ENCODE data around the gene DNAJC7. TPM values are rescaled to one million over a fixed set of nuclear protein-coding genes. Genes with fewer than 3 reads are reported as not detected.

Gene DNAJC7
- total RNA-seq, 2 donors from 2014 or later, result 106 to 117 TPM

DNA sequence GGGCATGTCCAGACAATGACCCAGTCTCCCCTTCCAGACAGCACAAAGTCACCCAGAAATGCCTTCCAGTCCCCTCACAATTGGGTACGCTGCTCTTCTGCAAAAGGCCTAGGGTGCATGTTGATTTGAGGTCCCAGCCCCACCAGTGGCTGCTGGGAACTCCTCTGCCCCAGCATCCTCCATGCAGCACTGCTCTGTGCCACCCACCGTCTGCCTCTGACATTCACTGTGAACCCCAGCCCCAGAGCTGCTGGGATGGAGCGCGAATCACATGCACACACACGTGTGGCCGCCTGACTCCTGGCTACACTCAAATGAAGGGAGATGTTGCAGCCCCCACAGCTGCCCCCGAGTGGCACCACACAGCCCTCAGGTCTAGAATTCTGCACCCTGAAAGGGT lies 34.4 kb upstream of the DNAJC7 start:
- Mint-ChIP-seq H3K27ac (no peak overlapping the region), H3K4me1 (ENCODE audit: low read depth) (peaks cover 10% of the 10 kb centered on the region), H3K36me3 (ENCODE audit: insufficient read depth in 2 of 2) (no peaks in the 10 kb centered on the region), H3K4me3 (peak overlapping the region; percentile 8 to 39), H3K27me3 (ENCODE audit: low read depth) (peaks cover 54% of the 10 kb centered on the region), H3K9me3 (no peaks in the 10 kb centered on the region)
- DNase-seq (no peak), ATAC-seq (replicated peaks in 1 of 2) (no peak)

DNA sequence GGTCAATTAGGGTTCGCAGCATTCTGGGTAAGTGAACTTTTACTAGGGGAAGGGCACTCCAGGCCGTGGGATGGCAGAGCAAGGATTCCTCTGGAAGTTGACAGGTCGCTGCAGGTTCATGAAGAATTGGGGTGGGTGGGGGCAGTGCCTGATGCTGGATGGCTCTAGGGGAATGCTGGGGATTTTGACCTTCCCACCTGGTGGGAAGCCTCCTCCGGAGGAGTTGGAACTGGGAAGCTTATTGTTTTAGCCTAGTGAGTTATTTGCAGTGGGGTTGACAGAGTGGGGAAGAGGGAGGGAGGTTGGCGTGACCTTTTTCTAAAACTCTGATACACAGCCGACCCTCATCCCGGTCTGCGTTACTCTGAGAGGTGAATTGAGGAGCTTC lies 33.8 kb upstream of the DNAJC7 start:
- ATAC-seq (replicated peaks in 1 of 2) (no peak), DNase-seq (no peak)
- H3K4me1 Mint-ChIP-seq (ENCODE audit: low read depth), result peaks cover 9% of the 10 kb centered on the region
- H3K36me3 Mint-ChIP-seq (ENCODE audit: insufficient read depth in 2 of 2), result no peaks in the 10 kb centered on the region
- peaks cover 54% of the 10 kb centered on the region for H3K27me3 Mint-ChIP-seq (ENCODE audit: low read depth)
- H3K9me3 Mint-ChIP-seq, result no peaks in the 10 kb centered on the region
- peak overlapping the region; percentile 71 to 77 for H3K4me3 Mint-ChIP-seq
- no peak overlapping the region for H3K27ac Mint-ChIP-seq

GRCh38 chr17:42050393-42051012 lies 33.3 kb upstream of the DNAJC7 start, which contains the start of gene C17orf113:
C17orf113 (minus strand) TSS chr17:42050601; CDS start chr17:42043376, 7,225 bp downstream.
- Mint-ChIP-seq H3K9me3 (no peaks in the 10 kb centered on the region), H3K27ac (no peak within 1 kb of the TSS), H3K36me3 (ENCODE audit: insufficient read depth in 2 of 2) (no peaks in the 10 kb centered on the region), H3K4me3 (peak within 1 kb of the TSS; percentile 71 to 77), H3K4me1 (ENCODE audit: low read depth) (peaks cover 4% of the 10 kb centered on the region), H3K27me3 (ENCODE audit: low read depth) (peaks cover 54% of the 10 kb centered on the region)
- ATAC-seq (replicated peaks in 1 of 2), result peak; percentile 85 to 86
- DNase-seq, result peak; percentile 64 to 65

GRCh38 chr17:42049834-42050392 lies 32.7 kb upstream of the DNAJC7 start:
- H3K36me3 Mint-ChIP-seq (ENCODE audit: insufficient read depth in 2 of 2), result no peaks in the 10 kb centered on the region
- no peaks in the 10 kb centered on the region for H3K9me3 Mint-ChIP-seq
- DNase-seq, result no peak
- peak overlapping the region; percentile 68 to 73 for H3K4me3 Mint-ChIP-seq
- H3K27me3 Mint-ChIP-seq (ENCODE audit: low read depth), result peaks cover 52% of the 10 kb centered on the region
- H3K27ac Mint-ChIP-seq, result no peak overlapping the region
- no peak for ATAC-seq (replicated peaks in 1 of 2)
- H3K4me1 Mint-ChIP-seq (ENCODE audit: low read depth), result no peaks in the 10 kb centered on the region

DNA sequence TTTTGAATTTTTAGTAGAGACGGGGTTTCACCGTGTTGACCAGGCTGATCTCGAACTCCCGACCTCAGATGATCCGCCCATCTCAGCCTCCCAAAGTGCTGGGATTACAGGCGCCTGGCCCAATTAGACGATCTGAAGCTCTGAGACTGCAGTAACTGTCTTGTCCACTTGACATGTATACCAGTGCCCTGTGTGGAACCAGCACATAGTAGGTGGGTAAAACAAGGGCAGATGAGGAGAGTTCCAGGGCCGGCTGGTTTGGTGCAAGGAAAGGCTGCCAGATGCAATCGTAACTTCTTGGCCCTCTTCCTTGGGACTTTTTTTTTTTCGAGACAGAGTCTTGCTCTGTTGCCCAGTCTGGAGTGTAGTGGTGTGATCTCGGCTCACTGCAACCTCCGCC lies 30.1 kb upstream of the DNAJC7 start:
- Mint-ChIP-seq H3K9me3 (no peaks in the 10 kb centered on the region), H3K4me1 (ENCODE audit: low read depth) (no peaks in the 10 kb centered on the region), H3K27ac (no peak overlapping the region), H3K36me3 (ENCODE audit: insufficient read depth in 2 of 2) (no peaks in the 10 kb centered on the region), H3K4me3 (no peak overlapping the region), H3K27me3 (ENCODE audit: low read depth) (peaks cover 32% of the 10 kb centered on the region)
- DNase-seq (no peak), ATAC-seq (replicated peaks in 1 of 2) (no peak)

DNA sequence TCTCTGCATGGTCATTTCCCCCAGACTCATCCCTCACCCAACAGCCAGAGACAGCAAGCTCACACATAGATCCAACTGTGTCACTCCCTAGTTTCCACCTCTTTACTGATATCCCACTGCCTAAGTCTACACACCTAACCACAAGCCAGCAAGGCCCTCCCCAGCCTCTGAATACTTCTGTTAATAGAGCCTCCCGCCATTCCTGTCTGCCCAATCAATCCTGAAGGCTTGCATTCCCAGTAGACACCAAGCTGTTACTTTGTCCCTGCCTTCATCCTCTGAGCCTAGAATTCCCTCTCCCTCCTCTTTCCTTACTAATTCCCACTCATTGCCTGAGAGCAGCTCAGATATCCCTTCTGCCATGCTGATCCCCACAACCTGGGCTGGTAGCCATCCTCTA lies 28.5 kb upstream of the DNAJC7 start:
- Mint-ChIP-seq H3K27ac (no peak overlapping the region), H3K27me3 (ENCODE audit: low read depth) (peaks cover 22% of the 10 kb centered on the region), H3K36me3 (ENCODE audit: insufficient read depth in 2 of 2) (no peaks in the 10 kb centered on the region), H3K9me3 (no peaks in the 10 kb centered on the region), H3K4me3 (no peak overlapping the region), H3K4me1 (ENCODE audit: low read depth) (no peaks in the 10 kb centered on the region)
- DNase-seq (no peak), ATAC-seq (replicated peaks in 1 of 2) (no peak)

DNA sequence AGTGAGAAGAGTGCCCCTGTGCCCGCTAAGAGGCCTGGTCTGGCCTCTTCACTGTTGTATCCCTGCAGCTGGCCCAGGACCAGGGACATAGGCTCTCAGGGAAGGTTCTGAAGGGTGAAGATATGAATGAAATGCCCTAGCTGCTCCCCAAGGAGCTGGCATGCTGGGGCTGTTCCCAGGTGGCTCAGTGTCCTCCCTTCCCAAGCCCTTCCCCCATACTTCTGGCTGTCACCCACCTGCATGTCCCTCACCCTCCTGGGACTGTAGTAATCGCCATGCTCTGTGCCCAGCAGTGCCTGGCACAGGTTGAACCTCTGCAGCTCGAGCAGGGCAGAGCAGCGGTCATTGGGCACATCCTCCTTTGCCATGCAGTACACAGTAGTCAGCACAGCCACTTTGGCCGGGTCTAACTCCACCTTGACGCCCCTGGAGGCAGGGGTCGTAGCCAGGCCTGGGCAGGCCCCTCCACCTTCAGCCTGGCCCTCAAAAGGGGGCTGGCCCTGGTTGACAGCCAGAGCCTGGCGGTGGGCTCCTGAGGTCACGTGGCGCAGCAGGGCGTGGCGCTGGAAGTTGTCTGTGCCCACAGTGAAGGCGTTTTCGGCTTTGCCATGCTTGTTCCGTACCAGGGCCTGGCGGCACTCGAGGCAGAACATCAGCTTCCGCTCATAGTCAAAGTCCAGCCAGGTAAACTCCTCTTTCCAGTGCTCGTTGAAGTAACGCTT lies 25.5 kb upstream of the DNAJC7 start:
- no peak for DNase-seq
- H3K9me3 Mint-ChIP-seq, result no peaks in the 10 kb centered on the region

DNA sequence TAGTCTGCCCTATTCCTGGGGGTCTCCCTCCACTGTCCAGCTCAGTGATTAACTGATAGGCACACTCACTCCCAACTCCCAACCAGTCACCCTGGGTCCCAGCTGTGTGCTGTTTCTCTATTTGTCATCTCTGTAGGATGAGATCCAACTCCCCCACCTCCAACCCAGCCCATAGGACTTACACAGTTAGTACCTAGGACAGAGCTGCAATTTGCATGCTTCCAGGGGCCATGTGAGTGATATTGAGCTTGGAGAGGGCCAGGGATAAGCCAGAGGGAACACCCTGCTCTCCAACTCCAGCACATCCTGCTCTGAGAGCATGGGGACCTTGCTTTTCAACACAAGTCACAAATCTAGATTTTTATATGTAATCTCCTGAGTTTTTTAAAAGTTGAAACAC lies 24.4 kb upstream of the DNAJC7 start:
- Mint-ChIP-seq H3K4me1 (ENCODE audit: low read depth) (peaks cover 8% of the 10 kb centered on the region), H3K36me3 (ENCODE audit: insufficient read depth in 2 of 2) (no peaks in the 10 kb centered on the region), H3K27ac (no peak overlapping the region), H3K4me3 (no peak overlapping the region), H3K27me3 (ENCODE audit: low read depth) (peaks cover 7% of the 10 kb centered on the region), H3K9me3 (no peaks in the 10 kb centered on the region)
- no peak for ATAC-seq (replicated peaks in 1 of 2)
- no peak for DNase-seq

More for the DNA sequence above, 25.5 kb upstream of the DNAJC7 start:
- no peak for ATAC-seq (replicated peaks in 1 of 2)
- no peak overlapping the region for H3K27ac Mint-ChIP-seq
- H3K36me3 Mint-ChIP-seq (ENCODE audit: insufficient read depth in 2 of 2), result no peaks in the 10 kb centered on the region
- H3K27me3 Mint-ChIP-seq (ENCODE audit: low read depth), result peaks cover 7% of the 10 kb centered on the region
- no peak overlapping the region for H3K4me3 Mint-ChIP-seq
- H3K4me1 Mint-ChIP-seq (ENCODE audit: low read depth), result peaks cover 8% of the 10 kb centered on the region

- peaks cover 7% of the 10 kb centered on the region for H3K27me3 Mint-ChIP-seq (ENCODE audit: low read depth)
- peaks cover 8% of the 10 kb centered on the region for H3K4me1 Mint-ChIP-seq (ENCODE audit: low read depth)
- H3K4me3 Mint-ChIP-seq, result no peak overlapping the region
- H3K36me3 Mint-ChIP-seq (ENCODE audit: insufficient read depth in 2 of 2), result no peaks in the 10 kb centered on the region
- DNase-seq (no peak), ATAC-seq (replicated peaks in 1 of 2) (no peak)
- H3K9me3 Mint-ChIP-seq, result no peaks in the 10 kb centered on the region
- H3K27ac Mint-ChIP-seq, result no peak overlapping the region
Observed at GRCh38 chr17:42040818-42041217, 23.6 kb upstream of the DNAJC7 start.

- peaks cover 8% of the 10 kb centered on the region for H3K4me1 Mint-ChIP-seq (ENCODE audit: low read depth)
- DNase-seq (no peak), ATAC-seq (replicated peaks in 1 of 2) (no peak)
- H3K27me3 Mint-ChIP-seq (ENCODE audit: low read depth), result peaks cover 7% of the 10 kb centered on the region
- H3K4me3 Mint-ChIP-seq, result no peak overlapping the region
- no peaks in the 10 kb centered on the region for H3K9me3 Mint-ChIP-seq
- H3K27ac Mint-ChIP-seq, result no peak overlapping the region
- no peaks in the 10 kb centered on the region for H3K36me3 Mint-ChIP-seq (ENCODE audit: insufficient read depth in 2 of 2)
Observed at GRCh38 chr17:42039794-42040763, 22.8 kb upstream of the DNAJC7 start.

- Mint-ChIP-seq H3K9me3 (no peaks in the 10 kb centered on the region), H3K27me3 (ENCODE audit: low read depth) (peaks cover 7% of the 10 kb centered on the region), H3K27ac (no peak overlapping the region), H3K4me1 (ENCODE audit: low read depth) (peaks cover 18% of the 10 kb centered on the region), H3K36me3 (ENCODE audit: insufficient read depth in 2 of 2) (no peaks in the 10 kb centered on the region), H3K4me3 (no peak overlapping the region)
- ATAC-seq (replicated peaks in 1 of 2) (peak; percentile 66 to 79), DNase-seq (no peak)
Observed at GRCh38 chr17:42038221-42038973, 21.2 kb upstream of the DNAJC7 start.

- ATAC-seq (replicated peaks in 1 of 2) (peak; percentile 56 to 62), DNase-seq (peak in 1 of 2 donors; percentile 27)
- Mint-ChIP-seq H3K36me3 (ENCODE audit: insufficient read depth in 2 of 2) (no peaks in the 10 kb centered on the region), H3K27me3 (ENCODE audit: low read depth) (no peaks in the 10 kb centered on the region), H3K4me1 (ENCODE audit: low read depth) (peaks cover 18% of the 10 kb centered on the region), H3K4me3 (peak overlapping the region in 1 of 2 donors; percentile 44), H3K9me3 (no peaks in the 10 kb centered on the region), H3K27ac (peak overlapping the region; percentile 66)
Observed at GRCh38 chr17:42034059-42034458, 16.8 kb upstream of the DNAJC7 start.

All from activated T-cell treated with anti-CD3 and anti-CD28 coated beads, Interleukin-2, amount 50 U/mL, for 72 hours (primary cell).